Thoracic aorta (tissue), 2 donors: ENCODE measurements around the gene GRAMD1A. TPM values are rescaled to one million over a fixed set of nuclear protein-coding genes. Genes with fewer than 3 reads are reported as not detected.

ENCODE experiments used
- ATAC-seq: fragments of 150-250 bp; one replicate; pipeline ENCODE4 v1.8.0; 2017; ENCODE audit warnings: low read depth; ENCODE audit not compliant: insufficient number of reproducible peaks, low FRiP score
- DNase-seq: peaks from one replicate; pipeline ENCODE4 v3.0.0-alpha.2; 2020; ENCODE audit warnings: low spot score
- H3K27ac ChIP-seq, 2 donors: fragments of 200-600 bp; sonication (generic); 1 replicate in 1 of 2; 2 replicates in 1 of 2; pipeline ENCODE4 v1.5.1; 2016; ENCODE audit warnings: mild to moderate bottlenecking in 2 of 2, moderate library complexity in 2 of 2
- H3K27me3 ChIP-seq: fragments of 200-600 bp; sonication (generic); replicated peaks from 2 replicates; pipeline ENCODE4 v1.6.0; 2016; ENCODE audit warnings: mild to moderate bottlenecking; ENCODE audit not compliant: insufficient read depth
- H3K36me3 ChIP-seq: fragments of 200-600 bp; sonication (generic); one replicate; pipeline ENCODE4 v1.5.1; 2016
- H3K4me1 ChIP-seq, 2 donors: fragments of 200-600 bp; sonication (generic); 1 replicate in 1 of 2; 2 replicates in 1 of 2; pipeline versions ENCODE4 v1.5.1 to v1.6.0; 2016; ENCODE audit warnings: low read depth in 2 of 2, mild to moderate bottlenecking in 1 of 2; ENCODE audit not compliant: control insufficient read depth in 1 of 2
- H3K4me3 ChIP-seq: fragments of 200-600 bp; sonication (generic); 2 replicates; pipeline ENCODE4 v1.5.1; 2016; ENCODE audit warnings: mild to moderate bottlenecking
- H3K9me3 ChIP-seq: fragments of 200-600 bp; sonication (generic); 2 replicates; pipeline ENCODE4 v1.5.1; 2016
- total RNA-seq, 2 donors: library from RNA; depleted of rRNA; stranded (reverse); fragments of >200 nt; gene quantifications; one replicate each; pipeline versions ENCODE4 v1.1.0 to v1.2.3, GENCODE V29; 2016
- TF ChIP-seq, protein P1 (sequence below): fragments of 200-600 bp; sonication (generic); IDR thresholded peaks from one replicate; pipeline ENCODE4 v1.5.1; 2019; ENCODE audit warnings: antibody characterized with exemption

The GRAMD1A gene
- total RNA-seq, 2 donors from 2014 or later, result 42.9 to 83.5 TPM

GRCh38 chr19:35052599-35053190 lies 52.6 kb downstream of the GRAMD1A start:
- no peak for ATAC-seq
- H3K4me1 ChIP-seq, result no peaks in the 10 kb centered on the region
- no peaks in the 10 kb centered on the region for H3K27me3 ChIP-seq
- TF ChIP-seq, protein P1, sequence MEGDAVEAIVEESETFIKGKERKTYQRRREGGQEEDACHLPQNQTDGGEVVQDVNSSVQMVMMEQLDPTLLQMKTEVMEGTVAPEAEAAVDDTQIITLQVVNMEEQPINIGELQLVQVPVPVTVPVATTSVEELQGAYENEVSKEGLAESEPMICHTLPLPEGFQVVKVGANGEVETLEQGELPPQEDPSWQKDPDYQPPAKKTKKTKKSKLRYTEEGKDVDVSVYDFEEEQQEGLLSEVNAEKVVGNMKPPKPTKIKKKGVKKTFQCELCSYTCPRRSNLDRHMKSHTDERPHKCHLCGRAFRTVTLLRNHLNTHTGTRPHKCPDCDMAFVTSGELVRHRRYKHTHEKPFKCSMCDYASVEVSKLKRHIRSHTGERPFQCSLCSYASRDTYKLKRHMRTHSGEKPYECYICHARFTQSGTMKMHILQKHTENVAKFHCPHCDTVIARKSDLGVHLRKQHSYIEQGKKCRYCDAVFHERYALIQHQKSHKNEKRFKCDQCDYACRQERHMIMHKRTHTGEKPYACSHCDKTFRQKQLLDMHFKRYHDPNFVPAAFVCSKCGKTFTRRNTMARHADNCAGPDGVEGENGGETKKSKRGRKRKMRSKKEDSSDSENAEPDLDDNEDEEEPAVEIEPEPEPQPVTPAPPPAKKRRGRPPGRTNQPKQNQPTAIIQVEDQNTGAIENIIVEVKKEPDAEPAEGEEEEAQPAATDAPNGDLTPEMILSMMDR, result no peak
- no peaks in the 10 kb centered on the region for H3K9me3 ChIP-seq
- no peak for DNase-seq
- no peak overlapping the region for H3K27ac ChIP-seq
- no peak overlapping the region for H3K4me3 ChIP-seq
- no peaks in the 10 kb centered on the region for H3K36me3 ChIP-seq

DNA sequence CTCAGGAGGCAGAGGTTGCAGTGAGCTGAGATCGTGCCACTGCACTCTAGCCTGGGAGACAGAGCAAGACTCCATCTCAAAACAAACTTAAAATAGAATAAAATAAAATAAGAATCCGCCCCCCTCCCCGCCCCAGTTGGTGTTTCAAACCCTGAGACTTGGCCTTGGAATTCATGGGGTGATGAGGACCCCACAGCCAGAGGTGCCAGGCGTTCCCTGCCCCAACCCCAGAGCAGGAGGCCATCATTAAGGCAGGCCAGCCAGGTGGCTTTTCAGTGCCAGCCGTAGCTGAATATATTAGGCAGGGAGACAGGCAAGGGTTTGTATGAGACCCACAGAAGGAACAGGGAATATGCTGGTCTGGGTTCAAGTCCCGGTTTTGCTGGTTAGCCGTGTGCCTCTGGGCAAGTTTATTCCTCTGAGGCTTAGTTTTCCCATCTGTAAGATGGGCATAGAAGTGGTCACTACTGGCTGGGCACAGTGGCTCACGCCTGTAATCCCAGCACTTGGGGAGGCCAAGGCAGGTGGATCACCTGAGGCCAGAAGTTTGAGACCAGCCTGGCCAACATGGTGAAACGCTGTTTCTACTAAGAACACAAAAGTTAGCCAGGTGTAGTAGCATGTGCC lies 53.7 kb downstream of the GRAMD1A start:
- TF ChIP-seq, protein P1, result no peak
- no peaks in the 10 kb centered on the region for H3K36me3 ChIP-seq

GRCh38 chr19:35054626-35055025 lies 54.5 kb downstream of the GRAMD1A start:
- H3K4me1 ChIP-seq, result no peaks in the 10 kb centered on the region
- H3K4me3 ChIP-seq, result no peak overlapping the region
- TF ChIP-seq, protein P1, result no peak
- DNase-seq (no peak), ATAC-seq (no peak)
- no peaks in the 10 kb centered on the region for H3K27me3 ChIP-seq
- no peak overlapping the region for H3K27ac ChIP-seq
- H3K36me3 ChIP-seq, result no peaks in the 10 kb centered on the region
- no peaks in the 10 kb centered on the region for H3K9me3 ChIP-seq

More for the DNA sequence above, 53.7 kb downstream of the GRAMD1A start:
- no peak overlapping the region for H3K4me3 ChIP-seq
- H3K27me3 ChIP-seq, result no peaks in the 10 kb centered on the region
- no peaks in the 10 kb centered on the region for H3K4me1 ChIP-seq
- DNase-seq (no peak), ATAC-seq (no peak)
- H3K9me3 ChIP-seq, result no peaks in the 10 kb centered on the region
- no peak overlapping the region for H3K27ac ChIP-seq

GRCh38 chr19:35055715-35056179 lies 55.6 kb downstream of the GRAMD1A start:
- H3K4me1 ChIP-seq, result no peaks in the 10 kb centered on the region
- no peak for ATAC-seq
- no peaks in the 10 kb centered on the region for H3K36me3 ChIP-seq
- DNase-seq, result no peak
- H3K27me3 ChIP-seq, result no peaks in the 10 kb centered on the region
- H3K27ac ChIP-seq, result no peak overlapping the region
- no peak overlapping the region for H3K4me3 ChIP-seq
- TF ChIP-seq, protein P1, result no peak
- H3K9me3 ChIP-seq, result no peaks in the 10 kb centered on the region

DNA sequence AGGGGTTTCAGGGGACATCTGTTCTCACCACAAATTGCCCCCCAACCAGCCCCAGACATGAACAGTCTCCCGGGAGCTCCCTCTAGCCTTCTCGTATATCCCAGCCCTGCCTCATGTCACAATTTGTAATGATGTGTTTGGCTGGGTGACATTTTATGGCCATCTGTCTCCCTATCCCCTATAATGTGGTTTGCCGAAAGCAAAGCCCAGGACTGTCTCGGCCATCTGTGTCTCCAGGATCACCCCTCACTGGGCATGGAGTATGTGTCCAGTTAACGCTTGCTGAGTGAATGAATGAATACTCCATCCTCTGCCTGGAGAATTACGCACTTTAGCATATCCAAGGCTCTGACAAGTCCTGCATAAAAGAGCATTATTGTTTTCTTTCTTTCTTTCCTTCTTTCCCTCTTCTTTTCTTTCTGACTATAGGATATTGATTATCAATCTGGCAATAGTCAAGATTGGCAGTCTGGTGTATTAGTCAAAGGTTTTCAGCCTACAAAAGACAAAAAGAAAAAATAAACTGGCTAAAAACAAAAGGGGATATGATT lies 56.5 kb downstream of the GRAMD1A start:
- Histone ChIP-seq H3K27me3 (no peaks in the 10 kb centered on the region), H3K4me3 (no peak overlapping the region), H3K27ac (no peak overlapping the region), H3K4me1 (no peaks in the 10 kb centered on the region), H3K36me3 (no peaks in the 10 kb centered on the region), H3K9me3 (no peaks in the 10 kb centered on the region)
- DNase-seq (no peak), ATAC-seq (no peak)
- TF ChIP-seq, protein P1, result no peak
